Measurements from ENCODE around the gene PSIP1.

- TF ChIP-seq, protein P1, sequence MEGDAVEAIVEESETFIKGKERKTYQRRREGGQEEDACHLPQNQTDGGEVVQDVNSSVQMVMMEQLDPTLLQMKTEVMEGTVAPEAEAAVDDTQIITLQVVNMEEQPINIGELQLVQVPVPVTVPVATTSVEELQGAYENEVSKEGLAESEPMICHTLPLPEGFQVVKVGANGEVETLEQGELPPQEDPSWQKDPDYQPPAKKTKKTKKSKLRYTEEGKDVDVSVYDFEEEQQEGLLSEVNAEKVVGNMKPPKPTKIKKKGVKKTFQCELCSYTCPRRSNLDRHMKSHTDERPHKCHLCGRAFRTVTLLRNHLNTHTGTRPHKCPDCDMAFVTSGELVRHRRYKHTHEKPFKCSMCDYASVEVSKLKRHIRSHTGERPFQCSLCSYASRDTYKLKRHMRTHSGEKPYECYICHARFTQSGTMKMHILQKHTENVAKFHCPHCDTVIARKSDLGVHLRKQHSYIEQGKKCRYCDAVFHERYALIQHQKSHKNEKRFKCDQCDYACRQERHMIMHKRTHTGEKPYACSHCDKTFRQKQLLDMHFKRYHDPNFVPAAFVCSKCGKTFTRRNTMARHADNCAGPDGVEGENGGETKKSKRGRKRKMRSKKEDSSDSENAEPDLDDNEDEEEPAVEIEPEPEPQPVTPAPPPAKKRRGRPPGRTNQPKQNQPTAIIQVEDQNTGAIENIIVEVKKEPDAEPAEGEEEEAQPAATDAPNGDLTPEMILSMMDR (IDR thresholded peaks at IDR 0.05), result no peak
- TF ChIP-seq EZH2phosphoT487 (IDR thresholded peaks at IDR 0.05), result no peak
These were observed 71.9 kb downstream of the PSIP1 start for GRCh38 chr9:15438891-15439290.
